Endothelial cell of umbilical vein (primary cell): ENCODE results near the gene MRTO4.

Experiments used
- CTCF ChIP-seq, 2 donors: IDR thresholded peaks; 1 replicate in 1 of 2; 2 replicates in 1 of 2; pipeline ENCODE4 v1.5.1; 2011; ENCODE audit warnings: low read length in 2 of 2, mild to moderate bottlenecking in 2 of 2, moderate library complexity in 2 of 2, control low read depth in 1 of 2, inconsistent platforms in 1 of 2, low read depth in 1 of 2; ENCODE audit not compliant: insufficient read depth in 1 of 2; ENCODE audit errors: extremely low read depth in 1 of 2
- EZH2 ChIP-seq: IDR thresholded peaks from 2 replicates; pipeline ENCODE4 v1.6.1; 2012; ENCODE audit warnings: borderline replicate concordance, low read depth, mild to moderate bottlenecking, moderate library complexity, low read length, inconsistent platforms; ENCODE audit not compliant: severe bottlenecking
- FOS ChIP-seq: IDR thresholded peaks from 2 replicates; pipeline ENCODE4 v1.6.1; 2011; ENCODE audit warnings: mild to moderate bottlenecking, low read length, moderate library complexity, borderline replicate concordance; ENCODE audit not compliant: insufficient read depth
- GATA2 ChIP-seq: IDR thresholded peaks from 2 replicates; pipeline ENCODE4 v1.7.0; 2011; ENCODE audit warnings: low read depth, mild to moderate bottlenecking, moderate library complexity, mixed read lengths, low read length; ENCODE audit not compliant: insufficient read length, insufficient read depth
- JUN ChIP-seq: IDR thresholded peaks from 2 replicates; pipeline ENCODE4 v1.6.1; 2011; ENCODE audit warnings: borderline replicate concordance, low read depth; ENCODE audit not compliant: insufficient read length, insufficient read depth
- MAX ChIP-seq: IDR thresholded peaks from 2 replicates; pipeline ENCODE4 v1.6.1; 2011; ENCODE audit not compliant: insufficient read depth, insufficient read length
- POLR2A ChIP-seq: IDR thresholded peaks from 2 replicates; pipeline ENCODE4 v1.6.1; 2012; ENCODE audit warnings: low read depth, mild to moderate bottlenecking, control low read depth, low read length
- POLR2AphosphoS5 ChIP-seq: IDR thresholded peaks from 2 replicates; pipeline ENCODE4 v1.6.1; 2012; ENCODE audit warnings: low read depth, mild to moderate bottlenecking, control low read depth, low read length, moderate library complexity; ENCODE audit not compliant: insufficient read depth

GRCh38 chr1:19294638-19295037 lies 43.0 kb downstream of the MRTO4 start:
- no peak for TF ChIP-seq CTCF (IDR thresholded peaks at IDR 0.05; ENCODE audit: extremely low read depth in 1 of 2, insufficient read depth in 1 of 2, low read depth in 1 of 2, low read length in 2 of 2)
- no peak for TF ChIP-seq POLR2AphosphoS5
- TF ChIP-seq MAX: no peak
- TF ChIP-seq POLR2A: no peak
- no peak for TF ChIP-seq JUN
- no peak for TF ChIP-seq EZH2
- TF ChIP-seq FOS: no peak
- no peak for TF ChIP-seq GATA2
